B cell (primary cell): Measurements from ENCODE around the gene LSM7. TPM values are rescaled to one million over a fixed set of nuclear protein-coding genes. Genes with fewer than 3 reads are reported as not detected.

ENCODE experiments used
- ATAC-seq: fragments of 200-7000 bp; cut with Tn5 transposase; one replicate; pipeline ENCODE4 v1.10.0; 2021; ENCODE audit warnings: low read depth, mild to moderate bottlenecking, moderate number of reproducible peaks, moderate library complexity
- CTCF ChIA-PET: fragments of 350-600 bp; sonication (Branson Sonifier 250); formaldehyde crosslinking; loops from one replicate; lab custom pipeline; 2021; ENCODE audit warnings: antibody characterized with exemption, inconsistent platforms; lab: Charles Lee
- POLR2A ChIA-PET: fragments of 350-600 bp; sonication (Branson Sonifier 250); formaldehyde crosslinking; loops from one replicate; lab custom pipeline; 2021; ENCODE audit warnings: antibody characterized with exemption; lab: Charles Lee
- DNase-seq: peaks from one replicate; pipeline ENCODE4 v3.0.0; 2013
- H2AFZ ChIP-seq: 2 replicates; pipeline ENCODE4 v1.6.1; 2012; ENCODE audit warnings: mild to moderate bottlenecking, low read depth, low read length; ENCODE audit not compliant: insufficient read depth, poor library complexity, severe bottlenecking
- H3K27ac ChIP-seq, 2 donors: 1 replicate in 1 of 2; 2 replicates in 1 of 2; pipeline ENCODE4 v1.5.1; 2012 to 2013; ENCODE audit warnings: low read length in 2 of 2, mild to moderate bottlenecking in 2 of 2, moderate library complexity in 1 of 2
- H3K27me3 ChIP-seq, 4 experiments: fragments of 200-600 bp in 1 of 4; sonication (generic) in 1 of 4; replicated peaks in 1 of 4; 1 replicate in 2 of 4; 2 replicates in 2 of 4; pipeline versions ENCODE4 v1.6.1 to v1.7.0; 2013 to 2016; ENCODE audit warnings: low read length in 3 of 4, mild to moderate bottlenecking in 2 of 4, mixed read lengths in 1 of 4, moderate library complexity in 1 of 4; ENCODE audit not compliant: insufficient read depth in 4 of 4, control insufficient read depth in 3 of 4; ENCODE audit errors: control extremely low read depth in 1 of 4
- H3K36me3 ChIP-seq, 2 experiments: replicated peaks in 1 of 2; 1 replicate in 1 of 2; 2 replicates in 1 of 2; pipeline versions ENCODE4 v1.6.1 to v1.7.1; 2013; ENCODE audit warnings: low read length in 1 of 2; ENCODE audit not compliant: insufficient read depth in 2 of 2, control insufficient read depth in 1 of 2; ENCODE audit errors: control extremely low read depth in 1 of 2, extremely low read depth in 1 of 2
- H3K4me1 ChIP-seq, 2 donors: fragments of 200-600 bp in 1 of 2; sonication (generic) in 1 of 2; 1 replicate in 1 of 2; 2 replicates in 1 of 2; pipeline versions ENCODE4 v1.5.1 to v1.6.1; 2013 to 2017; ENCODE audit warnings: low read length in 2 of 2; ENCODE audit not compliant: control insufficient read depth in 2 of 2, insufficient read depth in 2 of 2
- H3K4me2 ChIP-seq: replicated peaks from 2 replicates; pipeline ENCODE3; 2012; ENCODE audit warnings: mild to moderate bottlenecking, low read depth, low read length; ENCODE audit not compliant: poor library complexity, severe bottlenecking
- H3K4me3 ChIP-seq, 5 experiments: fragments of 200-600 bp in 1 of 5; sonication (generic) in 1 of 5; 1 replicate in 3 of 5; 2 replicates in 2 of 5; pipeline versions ENCODE4 v1.5.1 to v1.7.0; 2011 to 2016; ENCODE audit warnings: low read length in 4 of 5, mild to moderate bottlenecking in 4 of 5, low read depth in 2 of 5, control low read depth in 1 of 5, moderate library complexity in 1 of 5; ENCODE audit not compliant: insufficient read depth in 1 of 5; ENCODE audit errors: control extremely low read depth in 1 of 5, extremely low read depth in 1 of 5
- H3K79me2 ChIP-seq: fragments of 200-600 bp; sonication (generic); one replicate; pipeline ENCODE4 v1.6.0; 2016; ENCODE audit warnings: low read length; ENCODE audit not compliant: control insufficient read depth, insufficient read depth
- H3K9ac ChIP-seq: fragments of 200-600 bp; sonication (generic); 2 replicates; pipeline ENCODE4 v1.6.1; 2017; ENCODE audit warnings: mild to moderate bottlenecking, low read length, moderate library complexity
- H3K9me3 ChIP-seq, 3 donors: one replicate each; pipeline versions ENCODE4 v1.6.1 to v1.7.1; 2013; ENCODE audit warnings: low read length in 2 of 3; ENCODE audit not compliant: control insufficient read depth in 2 of 3, insufficient read depth in 1 of 3; ENCODE audit errors: control extremely low read depth in 1 of 3
- H4K20me1 ChIP-seq: 2 replicates; pipeline ENCODE4 v1.6.0; 2012; ENCODE audit warnings: mild to moderate bottlenecking, low read length; ENCODE audit not compliant: insufficient read depth, control insufficient read depth, poor library complexity, severe bottlenecking
- H3K27ac Mint-ChIP-seq: one replicate; pipeline ENCODE4 v1.8.0; 2021; ENCODE audit warnings: mixed read lengths
- H3K27me3 Mint-ChIP-seq: one replicate; pipeline ENCODE4 v1.8.0; 2021; ENCODE audit warnings: mixed read lengths
- H3K4me1 Mint-ChIP-seq: one replicate; pipeline ENCODE4 v1.8.0; 2021; ENCODE audit warnings: mixed read lengths
- H3K4me3 Mint-ChIP-seq: one replicate; pipeline ENCODE4 v1.8.0; 2021; ENCODE audit warnings: mixed read lengths
- H3K9me3 Mint-ChIP-seq: one replicate; pipeline ENCODE4 v1.8.0; 2022; ENCODE audit warnings: mixed read lengths; ENCODE audit not compliant: insufficient read depth
- CTCF ChIP-seq: fragments of 200-600 bp; IDR thresholded peaks from one replicate; pipeline ENCODE4 v1.8.0; 2022; ENCODE audit warnings: antibody characterized with exemption, mild to moderate bottlenecking
- EZH2 ChIP-seq: IDR thresholded peaks from 2 replicates; pipeline ENCODE4 v1.6.1; 2012; ENCODE audit warnings: borderline replicate concordance, low read depth, mild to moderate bottlenecking, moderate library complexity, low read length; ENCODE audit not compliant: insufficient read depth, poor library complexity, severe bottlenecking
- WGBS: methylation state at CpG from one replicate; pipeline ENCODE4 v1.1.5; 2013; ENCODE audit warnings: missing lambda C conversion rate; ENCODE audit not compliant: insufficient coverage; 5-methylcytosine and 5-hydroxymethylcytosine counted together
- intact Hi-C: fragments of 100-400 bp; cut with micrococcal nuclease; formaldehyde crosslinking; loops from one replicate; pipeline ENCODE4 v1.10.0; 2022
- polyA plus RNA-seq: library from polyadenylated mRNA; depleted of rRNA; stranded (reverse); fragments of >200 nt; gene quantifications from 2 replicates; pipeline ENCODE4 v1.2.3, GENCODE V29; 2012
- total RNA-seq, 2 donors: library from RNA; stranded (reverse); fragments of 120-200 nt in 1 of 2; gene quantifications; 1 replicate in 1 of 2; 2 replicates in 1 of 2; pipeline versions ENCODE4 v1.2.3 to v1.2.4, GENCODE V29; 2013 to 2022

Gene LSM7
- total and polyA plus RNA-seq, 2 donors (not counting 1 experiment from before 2014, with no cell fraction given) = 201 to 820 TPM

- DNase-seq (no peak), ATAC-seq (no peak)
- Mint-ChIP-seq H3K4me3 (peak overlapping the region; percentile 96), H3K4me1 (peaks cover 83% of the 10 kb centered on the region), H3K27me3 (no peaks in the 10 kb centered on the region), H3K9me3 (no peaks in the 10 kb centered on the region), H3K27ac (peak overlapping the region; percentile 94)
- intact Hi-C loops = no loop called here
- Histone ChIP-seq H3K4me1 (peaks cover 80 to 91% of the 10 kb centered on the region in 2 donors), H3K36me3 (peaks cover 0 to 12% of the 10 kb centered on the region in 2 experiments), H4K20me1 (peaks cover 5% of the 10 kb centered on the region), H3K9me3 (no peaks in the 10 kb centered on the region), H3K79me2 (peaks cover 97% of the 10 kb centered on the region), H2AFZ (no peak overlapping the region), H3K4me2 (peak overlapping the region; percentile 95), H3K27me3 (no peaks in the 10 kb centered on the region), H3K27ac (peak overlapping the region in 1 of 2 donors; percentile 90), H3K9ac (peak overlapping the region; percentile 83), H3K4me3 (peak overlapping the region; percentile 21 to 97 (median 92))
- no peak for TF ChIP-seq CTCF
- TF ChIP-seq EZH2 = no peak
- 85% methylated on average over 11 of the region's 13 CpGs for whole genome bisulfite sequencing
- POLR2A ChIA-PET = interaction anchor here (0.7 kb wide), 1 partner anchor 102 kb away, joined by 3 read pairs; no protein-coding TSS in a partner anchor
- CTCF ChIA-PET = interaction anchor here (1.4 to 1.6 kb wide), 2 partner anchors 26 to 62 kb away, joined by 3 to 4 read pairs; no protein-coding TSS in a partner anchor
Measured at GRCh38 chr19:2329501-2329916, 1.1 kb upstream of the LSM7 start.

- no peaks in the 10 kb centered on the region for H3K9me3 Mint-ChIP-seq
- H3K9me3 ChIP-seq = no peaks in the 10 kb centered on the region
- H3K79me2 ChIP-seq = peaks cover 97% of the 10 kb centered on the region
- H3K27me3 Mint-ChIP-seq = no peaks in the 10 kb centered on the region
- H3K4me1 ChIP-seq = peaks cover 82 to 92% of the 10 kb centered on the region in 2 donors
- peak overlapping the region; percentile 83 for H3K9ac ChIP-seq
- peak overlapping the region; percentile 84 for H2AFZ ChIP-seq
- intact Hi-C loops = no loop called here
- TF ChIP-seq CTCF (no peak), EZH2 (no peak)
- ChIA-PET POLR2A (no interaction called here), CTCF (interaction anchor here (1.6 kb wide), 1 partner anchor 63 kb away, joined by 4 read pairs; no protein-coding TSS in a partner anchor)
- H3K4me1 Mint-ChIP-seq = peaks cover 83% of the 10 kb centered on the region
- peak overlapping the region; percentile 21 to 97 (median 92) for H3K4me3 ChIP-seq
- 8% methylated on average over 16 of the region's 16 CpGs for WGBS
- no peaks in the 10 kb centered on the region for H3K27me3 ChIP-seq
- peaks cover 0 to 13% of the 10 kb centered on the region in 2 experiments for H3K36me3 ChIP-seq
- peak overlapping the region; percentile 96 for H3K4me3 Mint-ChIP-seq
- H3K27ac ChIP-seq = peak overlapping the region; percentile 60 to 90
- ATAC-seq (no peak), DNase-seq (no peak)
- peak overlapping the region; percentile 94 for H3K27ac Mint-ChIP-seq
- peaks cover 5% of the 10 kb centered on the region for H4K20me1 ChIP-seq
- H3K4me2 ChIP-seq = peak overlapping the region; percentile 95
Measured at GRCh38 chr19:2329149-2329478, 728 bp upstream of the LSM7 start.
